ENCODE data around the gene TMBIM4. TPM values are rescaled to one million over a fixed set of nuclear protein-coding genes. Genes with fewer than 3 reads are reported as not detected.
A peak's percentile ranks its signal among the peaks of the same experiment; 100 is the strongest.
"Not testable (repeated sequence)": the region's sequence is repeated elsewhere in the genome, so short reads cannot be mapped to it uniquely, and the experiment has no call there.

TMBIM4 gene
- total RNA-seq, 3 donors from 2014 or later = 117 to 178 (median 157) TPM

- H3K36me3 ChIP-seq (ENCODE audit: low read depth) = no peaks in the 10 kb centered on the region
- TF ChIP-seq, protein P1, sequence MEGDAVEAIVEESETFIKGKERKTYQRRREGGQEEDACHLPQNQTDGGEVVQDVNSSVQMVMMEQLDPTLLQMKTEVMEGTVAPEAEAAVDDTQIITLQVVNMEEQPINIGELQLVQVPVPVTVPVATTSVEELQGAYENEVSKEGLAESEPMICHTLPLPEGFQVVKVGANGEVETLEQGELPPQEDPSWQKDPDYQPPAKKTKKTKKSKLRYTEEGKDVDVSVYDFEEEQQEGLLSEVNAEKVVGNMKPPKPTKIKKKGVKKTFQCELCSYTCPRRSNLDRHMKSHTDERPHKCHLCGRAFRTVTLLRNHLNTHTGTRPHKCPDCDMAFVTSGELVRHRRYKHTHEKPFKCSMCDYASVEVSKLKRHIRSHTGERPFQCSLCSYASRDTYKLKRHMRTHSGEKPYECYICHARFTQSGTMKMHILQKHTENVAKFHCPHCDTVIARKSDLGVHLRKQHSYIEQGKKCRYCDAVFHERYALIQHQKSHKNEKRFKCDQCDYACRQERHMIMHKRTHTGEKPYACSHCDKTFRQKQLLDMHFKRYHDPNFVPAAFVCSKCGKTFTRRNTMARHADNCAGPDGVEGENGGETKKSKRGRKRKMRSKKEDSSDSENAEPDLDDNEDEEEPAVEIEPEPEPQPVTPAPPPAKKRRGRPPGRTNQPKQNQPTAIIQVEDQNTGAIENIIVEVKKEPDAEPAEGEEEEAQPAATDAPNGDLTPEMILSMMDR (IDR thresholded peaks at IDR 0.05) = no peak
- intact Hi-C loops (cut with DNase I, micrococcal nuclease) = no loop called here
- no peak overlapping the region for H3K4me3 ChIP-seq
- ATAC-seq = no peak
- H3K4me1 ChIP-seq (ENCODE audit: low read depth) = no peaks in the 10 kb centered on the region
- DNase-seq = peak in 1 of 3 donors; percentile 9
- no peaks in the 10 kb centered on the region for H3K9me3 ChIP-seq
These were observed 19.7 kb upstream of the TMBIM4 start for GRCh38 chr12:66189486-66189843.

GRCh38 chr12:66188584-66189485 is 19.0 kb upstream of the TMBIM4 start, which contains the start of gene IRAK3:
Gene IRAK3 (plus strand): TSS chr12:66189214. CDS start chr12:66189300, 86 bp downstream.
- Histone ChIP-seq H3K4me3 (peak within 1 kb of the TSS; percentile 20), H3K4me1 (ENCODE audit: low read depth) (no peaks in the 10 kb centered on the region), H3K9me3 (no peaks in the 10 kb centered on the region), H3K36me3 (ENCODE audit: low read depth) (no peaks in the 10 kb centered on the region)
- TF ChIP-seq, protein P1 (IDR thresholded peaks at IDR 0.05) = no peak
- ATAC-seq (peak; percentile 93), DNase-seq (peak; percentile 69 to 90 (median 72))
- intact Hi-C loops (cut with DNase I, micrococcal nuclease) = no loop called here

GRCh38 chr12:66187821-66188220 is 18.0 kb upstream of the TMBIM4 start:
- ATAC-seq (no peak), DNase-seq (no peak)
- TF ChIP-seq, protein P1 (IDR thresholded peaks at IDR 0.05) = no peak
- intact Hi-C loops (cut with DNase I, micrococcal nuclease) = no loop called here
- Histone ChIP-seq H3K4me3 (no peak overlapping the region), H3K4me1 (ENCODE audit: low read depth) (no peaks in the 10 kb centered on the region), H3K9me3 (no peaks in the 10 kb centered on the region), H3K36me3 (ENCODE audit: low read depth) (no peaks in the 10 kb centered on the region)

GRCh38 chr12:66187036-66187435 is 17.2 kb upstream of the TMBIM4 start:
- H3K9me3 ChIP-seq = no peaks in the 10 kb centered on the region
- TF ChIP-seq, protein P1 (IDR thresholded peaks at IDR 0.05) = no peak
- H3K4me1 ChIP-seq (ENCODE audit: low read depth) = no peaks in the 10 kb centered on the region
- H3K36me3 ChIP-seq (ENCODE audit: low read depth) = no peaks in the 10 kb centered on the region
- ATAC-seq (no peak), DNase-seq (no peak)
- intact Hi-C loops (cut with DNase I, micrococcal nuclease) = no loop called here
- no peak overlapping the region for H3K4me3 ChIP-seq

DNA sequence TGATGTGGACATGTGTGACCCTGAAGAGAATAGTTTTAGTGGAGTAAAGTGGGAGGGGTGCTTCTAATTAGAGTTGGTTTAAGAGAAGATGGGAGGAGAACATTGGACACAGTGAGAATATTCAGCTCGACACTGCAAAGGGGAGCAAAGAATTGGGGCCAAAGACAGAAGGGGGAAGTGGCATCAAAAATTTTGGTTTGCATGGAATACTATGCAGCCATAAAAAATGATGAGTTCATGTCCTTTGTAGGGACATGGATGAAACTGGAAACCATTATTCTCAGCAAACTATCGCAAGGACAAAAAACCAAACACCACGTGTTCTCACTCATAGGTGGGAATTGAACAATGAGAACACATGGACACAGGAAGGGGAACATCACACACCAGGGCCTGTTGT is 15.0 kb upstream of the TMBIM4 start:
- ATAC-seq; H3K4me3 ChIP-seq; intact Hi-C loops (cut with DNase I, micrococcal nuclease); H3K9me3 ChIP-seq; DNase-seq; H3K36me3 ChIP-seq (ENCODE audit: low read depth); H3K4me1 ChIP-seq (ENCODE audit: low read depth): not testable (repeated sequence)

DNA sequence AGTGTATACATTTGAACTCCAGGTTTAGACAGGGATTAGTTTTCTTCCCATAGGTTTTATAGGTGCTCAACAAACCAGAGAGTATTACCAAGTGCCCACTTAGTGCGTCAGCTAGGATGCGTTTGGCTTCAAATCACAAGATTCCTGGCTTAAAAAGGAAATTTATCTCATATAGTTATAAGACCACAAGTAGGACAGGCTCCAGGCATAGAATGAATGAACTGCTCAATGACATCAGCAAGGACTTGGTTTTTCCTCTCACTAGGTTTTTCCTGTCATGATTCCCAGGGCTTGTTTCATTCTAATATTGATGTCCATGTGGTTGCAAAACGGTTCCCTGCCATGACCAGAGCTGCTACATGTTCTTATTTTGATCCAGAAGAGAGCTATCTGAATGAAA is 13.2 kb upstream of the TMBIM4 start:
- Histone ChIP-seq H3K4me3 (no peak overlapping the region), H3K4me1 (ENCODE audit: low read depth) (no peaks in the 10 kb centered on the region), H3K9me3 (no peaks in the 10 kb centered on the region), H3K36me3 (ENCODE audit: low read depth) (no peaks in the 10 kb centered on the region)
- ATAC-seq = no peak
- DNase-seq = no peak
- intact Hi-C loops (cut with DNase I, micrococcal nuclease) = no loop called here
- TF ChIP-seq, protein P1 (IDR thresholded peaks at IDR 0.05) = no peak

Data from mucosa of descending colon (tissue), 3 donors.